Calu3 (cell line): ENCODE data around the gene SPOCK1. TPM values are rescaled to one million over a fixed set of nuclear protein-coding genes. Genes with fewer than 3 reads are reported as not detected.

Experiments used
- BruUV-seq: library from RNA; stranded (reverse); fragments of 400-500 nt; replicated peaks from 2 replicates; lab custom pipeline; 2021; lab: Mats Ljungman, UMichigan
- CTCF ChIA-PET: fragments of 300-600 bp; sonication (Branson Sonifier 250); formaldehyde crosslinking; loops from one replicate; lab custom pipeline; 2022; ENCODE audit warnings: antibody characterized with exemption; lab: Charles Lee
- DNase-seq: peaks from one replicate; pipeline ENCODE4 v3.0.0; 2022
- H3K27ac Mint-ChIP-seq: one replicate; pipeline ENCODE4 v1.8.0; 2022; ENCODE audit warnings: mixed read lengths; ENCODE audit not compliant: unreplicated experiment
- H3K27me3 Mint-ChIP-seq: one replicate; pipeline ENCODE4 v1.8.0; 2022; ENCODE audit warnings: mixed read lengths; ENCODE audit not compliant: unreplicated experiment
- H3K36me3 Mint-ChIP-seq: one replicate; pipeline ENCODE4 v1.8.0; 2022; ENCODE audit warnings: mild to moderate bottlenecking, moderate library complexity, mixed read lengths; ENCODE audit not compliant: insufficient read depth, unreplicated experiment
- H3K4me1 Mint-ChIP-seq: one replicate; pipeline ENCODE4 v1.8.0; 2022; ENCODE audit warnings: mild to moderate bottlenecking, low read depth, mixed read lengths; ENCODE audit not compliant: unreplicated experiment
- H3K4me3 Mint-ChIP-seq: one replicate; pipeline ENCODE4 v1.8.0; 2022; ENCODE audit warnings: mild to moderate bottlenecking, low read depth, moderate library complexity, mixed read lengths; ENCODE audit not compliant: unreplicated experiment
- H3K9me3 Mint-ChIP-seq: one replicate; pipeline ENCODE4 v1.8.0; 2022; ENCODE audit warnings: low read depth, mixed read lengths; ENCODE audit not compliant: unreplicated experiment
- CTCF ChIP-seq: fragments of 200-600 bp; IDR thresholded peaks from one replicate; pipeline ENCODE4 v1.8.0; 2022; ENCODE audit warnings: antibody characterized with exemption; ENCODE audit not compliant: unreplicated experiment
- intact Hi-C: fragments of 100-400 bp; cut with micrococcal nuclease; formaldehyde crosslinking; loops from one replicate; pipeline ENCODE4 v1.10.0; 2022; ENCODE audit not compliant: unreplicated experiment
- total RNA-seq: library from RNA; stranded (reverse); gene quantifications from 2 replicates; pipeline ENCODE4 v1.2.3, GENCODE V29; 2022

SPOCK1 gene
- total RNA-seq, 1 experiment from 2014 or later: 3.2 TPM

GRCh38 chr5:137365126-137365865 is 133.8 kb downstream of the SPOCK1 start:
- intact Hi-C loops: no loop called here
- Mint-ChIP-seq H3K27me3 (peaks cover 100% of the 10 kb centered on the region), H3K27ac (no peak overlapping the region), H3K4me1 (no peaks in the 10 kb centered on the region), H3K9me3 (peaks cover 2% of the 10 kb centered on the region), H3K4me3 (no peak overlapping the region), H3K36me3 (no peaks in the 10 kb centered on the region)
- CTCF ChIA-PET: no interaction called here
- TF ChIP-seq CTCF: no peak
- no peak for DNase-seq
- no TSS peak for BruUV-seq

GRCh38 chr5:137361280-137361679 is 137.8 kb downstream of the SPOCK1 start:
- TF ChIP-seq CTCF: no peak
- no TSS peak for BruUV-seq
- peaks cover 100% of the 10 kb centered on the region for H3K27me3 Mint-ChIP-seq
- CTCF ChIA-PET: no interaction called here
- H3K9me3 Mint-ChIP-seq: no peaks in the 10 kb centered on the region
- intact Hi-C loops: no loop called here
- H3K4me1 Mint-ChIP-seq: no peaks in the 10 kb centered on the region
- H3K36me3 Mint-ChIP-seq: no peaks in the 10 kb centered on the region
- H3K4me3 Mint-ChIP-seq: no peak overlapping the region
- DNase-seq: no peak
- H3K27ac Mint-ChIP-seq: no peak overlapping the region

- CTCF ChIA-PET: interaction anchor here (0.5 kb wide), 1 partner anchor 23 kb away, joined by 3 read pairs; no protein-coding TSS in a partner anchor
- peaks cover 100% of the 10 kb centered on the region for H3K27me3 Mint-ChIP-seq
- H3K4me3 Mint-ChIP-seq: no peak overlapping the region
- TF ChIP-seq CTCF: no peak
- BruUV-seq: no TSS peak
- intact Hi-C loops: no loop called here
- no peaks in the 10 kb centered on the region for H3K36me3 Mint-ChIP-seq
- no peaks in the 10 kb centered on the region for H3K4me1 Mint-ChIP-seq
- DNase-seq: no peak
- H3K9me3 Mint-ChIP-seq: no peaks in the 10 kb centered on the region
- no peak overlapping the region for H3K27ac Mint-ChIP-seq
These were observed 138.5 kb downstream of the SPOCK1 start for GRCh38 chr5:137360607-137361006.

- Mint-ChIP-seq H3K27me3 (peaks cover 100% of the 10 kb centered on the region), H3K27ac (no peak overlapping the region), H3K36me3 (no peaks in the 10 kb centered on the region), H3K4me3 (no peak overlapping the region), H3K9me3 (no peaks in the 10 kb centered on the region), H3K4me1 (no peaks in the 10 kb centered on the region)
- intact Hi-C loops: no loop called here
- CTCF ChIA-PET: no interaction called here
- BruUV-seq: no TSS peak
- TF ChIP-seq CTCF: no peak
- DNase-seq: no peak
These were observed 139.2 kb downstream of the SPOCK1 start for GRCh38 chr5:137359941-137360340.
